DOHH2 (cell line): ENCODE data around the gene ZSCAN22.
A peak's percentile ranks its signal among the peaks of the same experiment; 100 is the strongest.
"Not testable (repeated sequence)": the region's sequence is repeated elsewhere in the genome, so short reads cannot be mapped to it uniquely, and the experiment has no call there.

Experiments used
- H3F3A ChIP-seq: fragments of 200-600 bp; sonication (generic), shearing (Covaris generic); 2 replicates; pipeline ENCODE4 v1.6.0; 2016; ENCODE audit warnings: antibody characterized with exemption, mild to moderate bottlenecking; ENCODE audit not compliant: control insufficient read depth, insufficient read depth
- H3K27ac ChIP-seq: fragments of 200-600 bp; sonication (generic); 2 replicates; pipeline ENCODE4 v1.5.1; 2014; ENCODE audit warnings: low read depth, mild to moderate bottlenecking, low read length, moderate library complexity
- H3K27me3 ChIP-seq: fragments of 200-600 bp; sonication (generic); 2 replicates; pipeline ENCODE4 v1.6.1; 2014; ENCODE audit warnings: mild to moderate bottlenecking, low read length, mixed read lengths; ENCODE audit not compliant: control insufficient read depth
- H3K36me3 ChIP-seq: fragments of 200-600 bp; sonication (generic); 2 replicates; pipeline ENCODE4 v1.6.1; 2014; ENCODE audit warnings: mild to moderate bottlenecking, low read length, moderate library complexity, mixed read lengths; ENCODE audit not compliant: control insufficient read depth
- H3K4me1 ChIP-seq: fragments of 200-600 bp; sonication (generic); 2 replicates; pipeline ENCODE4 v1.6.1; 2014; ENCODE audit warnings: mild to moderate bottlenecking, low read length, mixed read lengths; ENCODE audit not compliant: control insufficient read depth
- H3K4me2 ChIP-seq: fragments of 200-600 bp; sonication (generic); 2 replicates; pipeline ENCODE4 v1.6.0; 2014; ENCODE audit warnings: mild to moderate bottlenecking, low read length, moderate library complexity
- H3K4me3 ChIP-seq: fragments of 200-600 bp; sonication (generic); 2 replicates; pipeline ENCODE4 v1.5.1; 2014; ENCODE audit warnings: mild to moderate bottlenecking, low read length, mixed read lengths
- H3K79me2 ChIP-seq: fragments of 200-600 bp; sonication (generic); 2 replicates; pipeline ENCODE4 v1.6.1; 2014; ENCODE audit warnings: mild to moderate bottlenecking, low read length, mixed read lengths; ENCODE audit not compliant: control insufficient read depth
- H3K9me2 ChIP-seq: fragments of 200-600 bp; sonication (generic); replicated peaks from 2 replicates; pipeline ENCODE4 v1.6.1; 2014; ENCODE audit warnings: mild to moderate bottlenecking, low read length, mixed read lengths; ENCODE audit not compliant: control insufficient read depth
- H3K9me3 ChIP-seq: fragments of 200-600 bp; sonication (generic); 2 replicates; pipeline ENCODE4 v1.6.1; 2014; ENCODE audit warnings: antibody characterized with exemption, low read length, mixed read lengths; ENCODE audit not compliant: control insufficient read depth, insufficient read depth
- H4K20me1 ChIP-seq: fragments of 200-600 bp; sonication (generic); 2 replicates; pipeline ENCODE4 v1.6.0; 2014; ENCODE audit warnings: low read depth, mild to moderate bottlenecking, antibody characterized with exemption, low read length, moderate library complexity; ENCODE audit not compliant: control insufficient read depth, insufficient read depth
- CTCF ChIP-seq: fragments of 200-600 bp; sonication (generic); IDR thresholded peaks from one replicate; pipeline ENCODE4 v1.5.1; 2014; ENCODE audit warnings: antibody characterized with exemption, mild to moderate bottlenecking, low read depth, low read length; ENCODE audit not compliant: poor library complexity, severe bottlenecking
- EZH2phosphoT487 ChIP-seq: fragments of 200-600 bp; sonication (generic); IDR thresholded peaks from 2 replicates; pipeline ENCODE4 v1.6.1; 2017; ENCODE audit warnings: borderline replicate concordance, mild to moderate bottlenecking, antibody characterized with exemption, low read length, moderate library complexity, mixed read lengths

The ZSCAN22 gene

DNA sequence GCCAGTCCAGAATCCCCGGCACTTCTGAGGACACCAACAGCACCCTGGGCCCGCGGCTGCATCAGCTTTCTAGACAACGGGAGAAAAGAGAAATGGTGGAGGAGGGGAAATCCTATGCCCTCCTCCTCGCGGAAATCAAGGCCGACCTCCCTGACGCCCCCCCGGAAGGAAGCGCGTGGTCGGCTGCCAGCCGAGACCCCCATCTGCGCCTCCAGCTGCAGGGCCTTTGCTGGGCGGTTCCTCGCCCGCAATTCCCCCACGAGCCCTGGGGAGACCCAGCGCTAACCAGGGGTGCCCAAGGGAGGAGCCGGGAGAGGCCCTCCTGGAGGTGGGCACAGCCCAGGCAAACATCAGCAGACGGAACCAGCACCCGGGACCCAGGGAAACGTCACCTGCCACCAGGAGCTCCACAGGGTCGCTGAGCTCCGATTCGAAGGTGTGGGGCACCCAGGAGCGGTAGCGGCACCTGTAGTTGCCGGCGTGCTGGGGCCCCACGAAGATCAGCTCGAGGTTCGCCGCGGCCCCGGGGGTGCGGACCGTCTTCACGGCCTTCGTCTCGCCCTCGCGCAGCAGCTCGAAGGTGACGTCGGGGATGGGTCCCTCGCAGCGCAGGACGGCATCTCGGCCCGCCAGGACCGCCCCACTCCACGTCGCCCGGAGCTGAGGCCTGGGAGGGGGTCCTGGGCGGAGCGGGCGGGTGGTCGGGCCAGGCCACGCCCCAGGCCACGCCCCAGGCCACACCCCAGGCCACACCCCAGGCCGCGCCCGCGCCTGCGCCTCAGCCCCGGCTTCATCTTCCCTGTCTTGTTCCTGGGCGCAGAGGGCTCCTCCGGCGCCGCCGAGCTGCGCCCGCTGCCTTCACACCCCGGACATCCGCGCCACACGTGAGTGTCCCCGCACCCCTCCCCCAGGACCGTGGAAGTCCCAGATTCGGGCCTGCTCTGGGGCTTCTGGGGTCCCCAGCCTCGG is 20.5 kb downstream of the ZSCAN22 start:
- H3K9me3 ChIP-seq = no peaks in the 10 kb centered on the region
- H3K27me3 ChIP-seq = no peaks in the 10 kb centered on the region
- H3K4me2 ChIP-seq = peak overlapping the region; percentile 67
- no peaks in the 10 kb centered on the region for H4K20me1 ChIP-seq
- H3K4me1 ChIP-seq = peaks cover 27% of the 10 kb centered on the region
- peak overlapping the region; percentile 91 for H3K4me3 ChIP-seq
- H3K79me2 ChIP-seq = peaks cover 32% of the 10 kb centered on the region
- 0 out of 2 replicates have a peak, but pooled peaks cover 2% of the 10 kb centered on the region for H3F3A ChIP-seq
- no peaks in the 10 kb centered on the region for H3K9me2 ChIP-seq
- TF ChIP-seq EZH2phosphoT487 (no peak), CTCF (no peak)
- peak overlapping the region; percentile 29; the same call in 1 of the 2 replicates for H3K27ac ChIP-seq
- H3K36me3 ChIP-seq = peaks cover 13% of the 10 kb centered on the region

- peak overlapping the region; percentile 29; the same call in 1 of the 2 replicates for H3K27ac ChIP-seq
- H3K4me2 ChIP-seq = peak overlapping the region; percentile 67
- H3K4me1 ChIP-seq = peaks cover 27% of the 10 kb centered on the region
- H3K79me2 ChIP-seq = peaks cover 32% of the 10 kb centered on the region
- not testable (repeated sequence) for H3K9me2 ChIP-seq, H3K9me3 ChIP-seq, H3F3A ChIP-seq, H4K20me1 ChIP-seq, H3K27me3 ChIP-seq
- H3K36me3 ChIP-seq = peaks cover 13% of the 10 kb centered on the region
- peak overlapping the region; percentile 91 for H3K4me3 ChIP-seq
Measured at GRCh38 chr19:58348080-58348479, 21.3 kb downstream of the ZSCAN22 start.

- no peaks in the 10 kb centered on the region for H3K9me2 ChIP-seq
- H3K9me3 ChIP-seq = no peaks in the 10 kb centered on the region
- H3F3A ChIP-seq = 0 out of 2 replicates have a peak, but pooled peaks cover 2% of the 10 kb centered on the region
- peaks cover 27% of the 10 kb centered on the region for H3K4me1 ChIP-seq
- no peak overlapping the region for H3K4me3 ChIP-seq
- no peak overlapping the region for H3K27ac ChIP-seq
- TF ChIP-seq EZH2phosphoT487 (no peak), CTCF (no peak)
- H3K79me2 ChIP-seq = peaks cover 32% of the 10 kb centered on the region
- H3K36me3 ChIP-seq = peaks cover 13% of the 10 kb centered on the region
- H4K20me1 ChIP-seq = no peaks in the 10 kb centered on the region
- H3K4me2 ChIP-seq = peak overlapping the region; percentile 67; the same call in 1 of the 2 replicates
- no peaks in the 10 kb centered on the region for H3K27me3 ChIP-seq
Measured at GRCh38 chr19:58349590-58349989, 22.8 kb downstream of the ZSCAN22 start.
